DND-41 (cell line): ENCODE measurements around the gene USP5.

Experiments
- ATAC-seq: fragments of 200-7000 bp; cut with Tn5 transposase; 3 replicates; pipeline ENCODE4 v1.9.1; 2021; ENCODE audit warnings: low read depth; ENCODE audit not compliant: insufficient read depth
- DNase-seq: peaks from one replicate; pipeline ENCODE4 v3.0.0-alpha.2; 2020
- H2AFZ ChIP-seq: 2 replicates; pipeline ENCODE4 v1.6.0; 2012; ENCODE audit warnings: low read depth, low read length
- H3K27ac ChIP-seq: 2 replicates; pipeline ENCODE4 v1.5.1; 2012; ENCODE audit warnings: low read length, inconsistent platforms
- H3K27me3 ChIP-seq: fragments of 200-600 bp; sonication (generic); 2 replicates; pipeline ENCODE4 v1.6.0; 2012; ENCODE audit warnings: low read length, mild to moderate bottlenecking, inconsistent platforms; ENCODE audit not compliant: insufficient read depth, poor library complexity
- H3K36me3 ChIP-seq: 2 replicates; pipeline ENCODE4 v1.5.1; 2012; ENCODE audit warnings: low read length, inconsistent platforms; ENCODE audit not compliant: insufficient read depth
- H3K4me1 ChIP-seq: 2 replicates; pipeline ENCODE4 v1.5.1; 2012; ENCODE audit warnings: mild to moderate bottlenecking, low read length; ENCODE audit not compliant: insufficient read depth
- H3K4me2 ChIP-seq: 2 replicates; pipeline ENCODE4 v1.6.0; 2012; ENCODE audit warnings: mild to moderate bottlenecking, moderate library complexity, low read length, inconsistent platforms; ENCODE audit not compliant: insufficient read depth
- H3K4me3 ChIP-seq, 2 experiments: fragments of 200-600 bp in 1 of 2; shearing (Covaris generic) in 1 of 2; 2 replicates each; pipeline ENCODE4 v1.5.1; 2012 to 2016; ENCODE audit warnings: inconsistent platforms in 2 of 2, low read length in 2 of 2, mild to moderate bottlenecking in 2 of 2, low read depth in 1 of 2, moderate library complexity in 1 of 2
- H3K79me2 ChIP-seq: 2 replicates; pipeline ENCODE4 v1.6.0; 2012; ENCODE audit warnings: low read length, inconsistent platforms; ENCODE audit not compliant: insufficient read depth
- H3K9ac ChIP-seq: 2 replicates; pipeline ENCODE4 v1.6.0; 2012; ENCODE audit warnings: low read depth, mild to moderate bottlenecking, inconsistent platforms, low read length, moderate library complexity
- H3K9me3 ChIP-seq: 2 replicates; pipeline ENCODE4 v1.5.1; 2012; ENCODE audit warnings: low read length, moderate library complexity, mild to moderate bottlenecking, inconsistent platforms; ENCODE audit not compliant: insufficient read depth, severe bottlenecking
- H4K20me1 ChIP-seq: 2 replicates; pipeline ENCODE4 v1.6.0; 2012; ENCODE audit warnings: low read length; ENCODE audit not compliant: insufficient read depth
- EZH2 ChIP-seq: IDR thresholded peaks from 3 replicates; pipeline ENCODE4 v1.6.1; 2012; ENCODE audit warnings: borderline replicate concordance, low read depth, mild to moderate bottlenecking, moderate library complexity, low read length, inconsistent platforms; ENCODE audit not compliant: severe bottlenecking
- TF ChIP-seq, protein P1 (sequence below): IDR thresholded peaks from 2 replicates; pipeline ENCODE4 v1.5.1; 2012; ENCODE audit warnings: borderline replicate concordance, low read length, moderate library complexity, mild to moderate bottlenecking; ENCODE audit not compliant: poor library complexity, severe bottlenecking; ENCODE audit errors: extremely low read depth

USP5 gene

DNA sequence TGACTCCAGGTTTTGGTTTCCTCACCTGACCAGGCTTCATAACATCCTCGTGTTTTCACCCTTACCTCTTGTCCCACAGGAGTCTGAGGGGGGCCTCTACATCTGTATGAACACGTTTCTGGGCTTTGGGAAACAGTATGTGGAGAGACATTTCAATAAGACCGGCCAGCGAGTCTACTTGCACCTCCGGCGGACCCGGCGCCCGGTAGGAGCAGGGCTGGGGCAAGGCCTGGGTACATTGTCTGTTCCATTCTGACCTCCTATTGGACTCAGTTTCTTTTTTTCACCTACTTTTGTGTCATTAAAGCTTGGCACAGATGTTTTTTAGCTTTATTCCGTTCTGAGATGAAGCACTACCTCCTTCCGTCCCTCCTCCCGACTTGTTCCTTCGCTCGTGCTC lies 3.4 kb downstream of the USP5 start:
- H3K27ac ChIP-seq: no peak overlapping the region
- peaks cover 24% of the 10 kb centered on the region for H3K4me1 ChIP-seq
- DNase-seq (no peak), ATAC-seq (no peak)
- H3K36me3 ChIP-seq: peaks cover 67% of the 10 kb centered on the region
- peaks cover 43% of the 10 kb centered on the region for H3K79me2 ChIP-seq
- H3K27me3 ChIP-seq: no peaks in the 10 kb centered on the region
- no peaks in the 10 kb centered on the region for H3K9me3 ChIP-seq
- H3K9ac ChIP-seq: no peak overlapping the region
- peaks cover 29% of the 10 kb centered on the region for H4K20me1 ChIP-seq
- no peak overlapping the region for H3K4me3 ChIP-seq
- no peak overlapping the region for H2AFZ ChIP-seq
- no peak overlapping the region for H3K4me2 ChIP-seq
- TF ChIP-seq, protein P1, sequence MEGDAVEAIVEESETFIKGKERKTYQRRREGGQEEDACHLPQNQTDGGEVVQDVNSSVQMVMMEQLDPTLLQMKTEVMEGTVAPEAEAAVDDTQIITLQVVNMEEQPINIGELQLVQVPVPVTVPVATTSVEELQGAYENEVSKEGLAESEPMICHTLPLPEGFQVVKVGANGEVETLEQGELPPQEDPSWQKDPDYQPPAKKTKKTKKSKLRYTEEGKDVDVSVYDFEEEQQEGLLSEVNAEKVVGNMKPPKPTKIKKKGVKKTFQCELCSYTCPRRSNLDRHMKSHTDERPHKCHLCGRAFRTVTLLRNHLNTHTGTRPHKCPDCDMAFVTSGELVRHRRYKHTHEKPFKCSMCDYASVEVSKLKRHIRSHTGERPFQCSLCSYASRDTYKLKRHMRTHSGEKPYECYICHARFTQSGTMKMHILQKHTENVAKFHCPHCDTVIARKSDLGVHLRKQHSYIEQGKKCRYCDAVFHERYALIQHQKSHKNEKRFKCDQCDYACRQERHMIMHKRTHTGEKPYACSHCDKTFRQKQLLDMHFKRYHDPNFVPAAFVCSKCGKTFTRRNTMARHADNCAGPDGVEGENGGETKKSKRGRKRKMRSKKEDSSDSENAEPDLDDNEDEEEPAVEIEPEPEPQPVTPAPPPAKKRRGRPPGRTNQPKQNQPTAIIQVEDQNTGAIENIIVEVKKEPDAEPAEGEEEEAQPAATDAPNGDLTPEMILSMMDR: no peak
- TF ChIP-seq EZH2: no peak

- Histone ChIP-seq H3K27me3 (no peaks in the 10 kb centered on the region), H4K20me1 (peaks cover 16% of the 10 kb centered on the region), H3K4me1 (peaks cover 5% of the 10 kb centered on the region), H3K79me2 (peaks cover 22% of the 10 kb centered on the region), H3K4me3 (no peak overlapping the region), H2AFZ (no peak overlapping the region), H3K9me3 (no peaks in the 10 kb centered on the region), H3K27ac (no peak overlapping the region), H3K36me3 (peaks cover 93% of the 10 kb centered on the region), H3K4me2 (no peak overlapping the region), H3K9ac (no peak overlapping the region)
- TF ChIP-seq, protein P1: no peak
- no peak for TF ChIP-seq EZH2
- no peak for ATAC-seq
- no peak for DNase-seq
These were observed 6.8 kb downstream of the USP5 start for GRCh38 chr12:6858799-6859198.

DNA sequence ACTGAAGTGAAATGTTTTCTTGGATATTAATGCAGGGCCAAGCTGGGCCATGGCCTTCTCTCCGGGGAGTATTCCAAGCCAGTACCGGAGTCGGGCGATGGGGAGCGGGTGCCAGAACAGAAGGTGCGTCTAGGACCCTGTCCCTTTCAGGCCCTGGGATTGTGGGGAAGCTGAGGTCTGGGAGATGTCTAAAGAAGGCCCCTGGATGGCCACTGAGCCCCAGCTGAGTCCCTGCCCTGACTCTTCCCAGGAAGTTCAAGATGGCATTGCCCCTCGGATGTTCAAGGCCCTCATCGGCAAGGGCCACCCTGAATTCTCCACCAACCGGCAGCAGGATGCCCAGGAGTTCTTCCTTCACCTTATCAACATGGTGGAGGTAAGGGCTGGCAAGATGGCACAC lies 8.2 kb downstream of the USP5 start:
- no peak overlapping the region for H3K9ac ChIP-seq
- H4K20me1 ChIP-seq: peaks cover 4% of the 10 kb centered on the region; the same call in 1 of the 2 replicates
- no peak overlapping the region for H2AFZ ChIP-seq
- TF ChIP-seq, protein P1: no peak
- TF ChIP-seq EZH2: no peak
- H3K4me3 ChIP-seq: no peak overlapping the region
- ATAC-seq (no peak), DNase-seq (no peak)
- H3K79me2 ChIP-seq: peaks cover 9% of the 10 kb centered on the region
- H3K27me3 ChIP-seq: no peaks in the 10 kb centered on the region
- H3K4me2 ChIP-seq: no peak overlapping the region
- H3K9me3 ChIP-seq: no peaks in the 10 kb centered on the region
- H3K4me1 ChIP-seq: no peaks in the 10 kb centered on the region
- H3K27ac ChIP-seq: no peak overlapping the region
- H3K36me3 ChIP-seq: peaks cover 97% of the 10 kb centered on the region

GRCh38 chr12:6860942-6861341 lies 9.0 kb downstream of the USP5 start:
- no peaks in the 10 kb centered on the region for H3K9me3 ChIP-seq
- DNase-seq (no peak), ATAC-seq (no peak)
- no peak overlapping the region for H3K4me2 ChIP-seq
- H3K79me2 ChIP-seq: 0 out of 2 replicates have a peak, but pooled peaks cover under 1% of the 10 kb centered on the region
- TF ChIP-seq EZH2: no peak
- no peak overlapping the region for H2AFZ ChIP-seq
- H3K36me3 ChIP-seq: peaks cover 96% of the 10 kb centered on the region
- no peaks in the 10 kb centered on the region for H3K27me3 ChIP-seq
- H4K20me1 ChIP-seq: peaks cover 3% of the 10 kb centered on the region; the same call in 1 of the 2 replicates
- no peak overlapping the region for H3K4me3 ChIP-seq
- no peak overlapping the region for H3K9ac ChIP-seq
- no peaks in the 10 kb centered on the region for H3K4me1 ChIP-seq
- H3K27ac ChIP-seq: no peak overlapping the region
